A549 (cell line): ENCODE data around the gene CASTOR1. TPM values are rescaled to one million over a fixed set of nuclear protein-coding genes. Genes with fewer than 3 reads are reported as not detected.

Experiments
- ATAC-seq, 2 experiments: fragments of 200-7000 bp in 1 of 2; fragments of >200 bp in 1 of 2; cut with Nextera tagmentation in 1 of 2; cut with Tn5 transposase in 1 of 2; 3 replicates each; pipeline versions ENCODE4 v1.8.0 to v1.9.1; 2018 to 2020; ENCODE audit warnings: mild to moderate bottlenecking in 1 of 2, moderate library complexity in 1 of 2
- CTCF ChIA-PET: fragments of 300-600 bp; sonication (Branson Sonifier 250); formaldehyde crosslinking; extraction: SDS; loops from one replicate; lab custom pipeline; 2021; ENCODE audit warnings: antibody characterized with exemption, inconsistent platforms; lab: Yijun Ruan, JAX
- POLR2A ChIA-PET: fragments of 350-600 bp; formaldehyde crosslinking; extraction: SDS; loops from one replicate; lab custom pipeline; 2021; ENCODE audit warnings: antibody characterized with exemption, inconsistent platforms; lab: Yijun Ruan, JAX
- DNase-seq, 2 experiments: peaks; one replicate each; pipeline versions ENCODE4 v3.0.0 to v3.0.0-alpha.2; 2011 to 2016; ENCODE audit warnings: low read depth in 1 of 2, low spot score in 1 of 2
- FAIRE-seq: peaks from 2 replicates; lab custom pipeline; 2011; peaks lifted over from hg19 to GRCh38; lab: Jason Lieb, UNC
- H3K27ac ChIP-seq, 2 experiments: fragments of >200 bp; sonication (Bioruptor Twin); formaldehyde crosslinking; 3 replicates each; pipeline ENCODE4 v1.5.1; 2016 to 2017
- H3K4me1 ChIP-seq: fragments of >200 bp; sonication (Bioruptor Twin); formaldehyde crosslinking; 3 replicates; pipeline ENCODE4 v1.6.1; 2016
- H3K4me2 ChIP-seq: fragments of >200 bp; sonication (Bioruptor Twin); formaldehyde crosslinking; 3 replicates; pipeline ENCODE4 v1.6.1; 2016
- H3K4me3 ChIP-seq: fragments of >200 bp; sonication (Bioruptor Twin); formaldehyde crosslinking; 3 replicates; pipeline ENCODE4 v1.5.1; 2016
- H3K9me3 ChIP-seq: fragments of >200 bp; sonication (Bioruptor Twin); formaldehyde crosslinking; 3 replicates; pipeline ENCODE4 v1.6.1; 2016
- CBX2 ChIP-seq: fragments of 200-600 bp; sonication (generic); IDR thresholded peaks from 2 replicates; pipeline ENCODE4 v1.6.1; 2016; ENCODE audit warnings: low read depth, mild to moderate bottlenecking, borderline replicate concordance
- CEBPB ChIP-seq, 2 experiments: fragments of >200 bp in 1 of 2; sonication (Bioruptor Twin) in 1 of 2; formaldehyde crosslinking in 1 of 2; IDR thresholded peaks; 2 replicates each; pipeline ENCODE4 v1.6.1; 2012 to 2016
- CHD2 ChIP-seq: fragments of 150-350 bp; IDR thresholded peaks from 2 replicates; pipeline ENCODE4 v1.6.1; 2014; ENCODE audit warnings: low read length; ENCODE audit not compliant: partially characterized antibody
- CHD4 ChIP-seq: fragments of 200-600 bp; sonication (generic); IDR thresholded peaks from 2 replicates; pipeline ENCODE4 v1.6.1; 2016; ENCODE audit warnings: antibody characterized with exemption, mild to moderate bottlenecking, borderline replicate concordance
- EHF ChIP-seq: fragments of 250-450 bp; sonication (Bioruptor Pico); IDR thresholded peaks from 2 replicates; pipeline ENCODE4 v1.5.0; 2020; ENCODE audit warnings: mild to moderate bottlenecking
- EP300 ChIP-seq, 2 experiments: fragments of >200 bp; sonication (Bioruptor Twin); formaldehyde crosslinking; IDR thresholded peaks; 2 replicates in 1 of 2; 3 replicates in 1 of 2; pipeline ENCODE4 v1.6.1; 2016 to 2017
- ESRRA ChIP-seq: fragments of 150-350 bp; IDR thresholded peaks from 2 replicates; pipeline ENCODE4 v1.6.1; 2014; ENCODE audit warnings: mild to moderate bottlenecking, low read length, borderline replicate concordance
- FOSB ChIP-seq: fragments of 250-450 bp; sonication (Bioruptor Pico); IDR thresholded peaks from 2 replicates; pipeline ENCODE4 v1.5.0; 2020; ENCODE audit warnings: mild to moderate bottlenecking, moderate library complexity
- FOSL2 ChIP-seq, 2 experiments: fragments of 450-650 bp in 1 of 2; fragments of >200 bp in 1 of 2; sonication (Bioruptor Twin) in 1 of 2; formaldehyde crosslinking; IDR thresholded peaks; 2 replicates each; pipeline versions ENCODE4 v1.5.0 to v1.6.1; 2016 to 2020; ENCODE audit warnings: mild to moderate bottlenecking in 1 of 2, moderate library complexity in 1 of 2
- FOXS1 ChIP-seq: fragments of 250-450 bp; sonication (Bioruptor Pico); IDR thresholded peaks from 2 replicates; pipeline ENCODE4 v1.5.0; 2020; ENCODE audit warnings: mild to moderate bottlenecking, moderate library complexity
- HDAC2 ChIP-seq: fragments of 200-600 bp; sonication (generic); IDR thresholded peaks from 2 replicates; pipeline ENCODE4 v1.6.1; 2016
- HOXB13 ChIP-seq: fragments of 250-450 bp; sonication (Bioruptor Pico); IDR thresholded peaks from 2 replicates; pipeline ENCODE4 v1.5.0; 2020; ENCODE audit warnings: low read depth, mild to moderate bottlenecking, moderate library complexity
- HOXB5 ChIP-seq: fragments of 250-450 bp; sonication (Bioruptor Pico); IDR thresholded peaks from 2 replicates; pipeline ENCODE4 v1.5.0; 2020; ENCODE audit warnings: mild to moderate bottlenecking, moderate library complexity
- JUN ChIP-seq, 2 experiments: fragments of >200 bp; sonication (Bioruptor Twin); formaldehyde crosslinking; IDR thresholded peaks; 2 replicates in 1 of 2; 3 replicates in 1 of 2; pipeline ENCODE4 v1.6.1; 2016 to 2017
- JUNB ChIP-seq: fragments of >200 bp; sonication (Bioruptor Twin); formaldehyde crosslinking; IDR thresholded peaks from 2 replicates; pipeline ENCODE4 v1.6.1; 2016
- KDM1A ChIP-seq: fragments of 200-600 bp; sonication (generic); IDR thresholded peaks from 2 replicates; pipeline ENCODE4 v1.6.1; 2016; ENCODE audit warnings: low read depth, mild to moderate bottlenecking
- MAZ ChIP-seq: fragments of 150-350 bp; IDR thresholded peaks from 2 replicates; pipeline ENCODE4 v1.6.1; 2014; ENCODE audit warnings: antibody characterized with exemption, low read depth, low read length, borderline replicate concordance
- NFE2L2 ChIP-seq: fragments of 150-350 bp; conservative IDR thresholded peaks from 2 replicates; pipeline ENCODE4 v1.6.1; 2014; ENCODE audit warnings: low read length
- PBX3 ChIP-seq: IDR thresholded peaks from 2 replicates; pipeline ENCODE4 v1.6.1; 2012
- POLR2AphosphoS2 ChIP-seq: conservative IDR thresholded peaks from 2 replicates; pipeline ENCODE4 v1.6.1; 2012; ENCODE audit warnings: low read length, improper control_type of control experiment, inconsistent platforms
- RARB ChIP-seq: fragments of 250-450 bp; sonication (Bioruptor Pico); IDR thresholded peaks from 2 replicates; pipeline ENCODE4 v1.8.0; 2021; ENCODE audit warnings: mild to moderate bottlenecking, moderate library complexity
- RFX5 ChIP-seq: fragments of 450-650 bp; IDR thresholded peaks from 2 replicates; pipeline ENCODE4 v1.7.1; 2014; ENCODE audit warnings: antibody characterized with exemption, mild to moderate bottlenecking, moderate library complexity
- RNF2 ChIP-seq: fragments of 200-600 bp; sonication (generic); IDR thresholded peaks from 2 replicates; pipeline ENCODE4 v1.6.1; 2016; ENCODE audit warnings: low read depth, mild to moderate bottlenecking, antibody characterized with exemption, moderate library complexity, borderline replicate concordance
- TFCP2L1 ChIP-seq: fragments of 250-450 bp; sonication (Bioruptor Pico); IDR thresholded peaks from 2 replicates; pipeline ENCODE4 v1.5.0; 2021; ENCODE audit warnings: mild to moderate bottlenecking
- TP53 ChIP-seq: fragments of 250-450 bp; sonication (Bioruptor Pico); IDR thresholded peaks from 2 replicates; pipeline ENCODE4 v1.5.0; 2021; ENCODE audit warnings: mild to moderate bottlenecking, moderate library complexity
- ZFP36 ChIP-seq: fragments of 450-650 bp; IDR thresholded peaks from 2 replicates; pipeline ENCODE4 v1.6.1; 2014; ENCODE audit warnings: borderline replicate concordance; ENCODE audit not compliant: partially characterized antibody
- ZSCAN20 ChIP-seq: fragments of 250-450 bp; sonication (Bioruptor Pico); IDR thresholded peaks from 2 replicates; pipeline ENCODE4 v1.8.0; 2022; ENCODE audit warnings: mild to moderate bottlenecking, moderate library complexity
- WGBS: methylation state at CpG from one replicate; pipeline ENCODE4 v1.1.6; 2017; ENCODE audit errors: missing lambda C conversion rate; 5-methylcytosine and 5-hydroxymethylcytosine counted together
- polyA plus RNA-seq, 4 experiments: library from polyadenylated mRNA; depleted of rRNA in 3 of 4; stranded (reverse); fragments of >200 nt; fragmentation: RNase III in 1 of 4; extraction: RNeasy Plus Mini Kit Qiagen cat#74134 plus additional on column Dnase treatment in 1 of 4; gene quantifications; 2 replicates in 3 of 4; 3 replicates in 1 of 4; pipeline ENCODE4 v1.2.3, GENCODE V29; 2011 to 2017

Gene CASTOR1
- polyA plus RNA-seq, 2 of the 4 experiments (the other 2 are of a cell fraction), result 4.7 to 12.2 TPM

- no peak for TF ChIP-seq CHD4
- no peak for TF ChIP-seq TFCP2L1 (CRISPR knock-in tag)
- no peak for TF ChIP-seq MAZ
- TF ChIP-seq EP300 (IDR thresholded peaks at IDR 0.05), result no peak
Observed at GRCh38 chr22:30283342-30283741, 6.0 kb downstream of the CASTOR1 start (continued).

- CTCF ChIA-PET, result interaction anchor here (5.5 kb wide), 1 partner anchor 19 kb away, joined by 34 read pairs; no protein-coding TSS in a partner anchor
- H3K4me2 ChIP-seq, result no peak overlapping the region
- no peak for TF ChIP-seq HOXB5 (CRISPR knock-in tag)
- DNase-seq (no peak), FAIRE-seq (no peak), ATAC-seq (no peak)
- WGBS, result 88% methylated on average over 3 of the region's 7 CpGs
- H3K4me3 ChIP-seq, result no peak overlapping the region
- peak overlapping the region in 1 of 2 experiments; percentile 25; a peak in 1 of 6 replicates for H3K27ac ChIP-seq
- no peaks in the 10 kb centered on the region for H3K9me3 ChIP-seq
- POLR2A ChIA-PET, result no interaction called here
- H3K4me1 ChIP-seq, result peaks cover 28% of the 10 kb centered on the region
Observed at GRCh38 chr22:30282616-30283046, 6.7 kb downstream of the CASTOR1 start.

GRCh38 chr22:30280505-30280904 lies 8.8 kb downstream of the CASTOR1 start:
- WGBS, result 81% methylated on average over 8 of the region's 8 CpGs
- Histone ChIP-seq H3K4me3 (no peak overlapping the region), H3K4me2 (no peak overlapping the region), H3K4me1 (peaks cover 11% of the 10 kb centered on the region; the same call in 1 of the 3 replicates), H3K27ac (no peak overlapping the region; a peak in 1 of 6 replicates), H3K9me3 (no peaks in the 10 kb centered on the region)
- ATAC-seq (no peak), DNase-seq (no peak), FAIRE-seq (no peak)
- ChIA-PET POLR2A (no interaction called here), CTCF (interaction anchor here (0.7 to 5.5 kb wide), 7 partner anchors 7 to 192 kb away, joined by 3 to 34 read pairs (median 3); no protein-coding TSS in a partner anchor)
- TF ChIP-seq FOSB (no peak), RNF2 (no peak), HOXB5 (CRISPR knock-in tag) (no peak), KDM1A (no peak), ZSCAN20 (CRISPR knock-in tag) (no peak), RFX5 (no peak), CHD2 (no peak), NFE2L2 (no peak), RARB (no peak), JUN (IDR thresholded peaks at IDR 0.05) (no peak), EHF (CRISPR knock-in tag) (no peak)

- Histone ChIP-seq H3K9me3 (no peaks in the 10 kb centered on the region), H3K4me3 (no peak overlapping the region), H3K27ac (no peak overlapping the region), H3K4me1 (peaks cover 11% of the 10 kb centered on the region; the same call in 1 of the 3 replicates), H3K4me2 (no peak overlapping the region)
- FAIRE-seq (no peak), DNase-seq (no peak), ATAC-seq (no peak)
- ChIA-PET CTCF (interaction anchor here (0.7 to 5.5 kb wide), 8 partner anchors 8 to 192 kb away, joined by 3 to 34 read pairs (median 3); no protein-coding TSS in a partner anchor), POLR2A (no interaction called here)
- WGBS, result 90% methylated on average over 5 of the region's 5 CpGs
- TF ChIP-seq ESRRA (no peak), CBX2 (no peak), JUNB (no peak), ZFP36 (no peak), CHD4 (no peak), PBX3 (no peak), HDAC2 (no peak), CEBPB (IDR thresholded peaks at IDR 0.05) (no peak), JUN (IDR thresholded peaks at IDR 0.05) (no peak), FOXS1 (no peak), HOXB13 (no peak), FOSL2 (IDR thresholded peaks at IDR 0.05) (no peak), FOSL2 (CRISPR knock-in tag; IDR thresholded peaks at IDR 0.05) (no peak), POLR2AphosphoS2 (no peak), TP53 (CRISPR knock-in tag) (no peak), RFX5 (no peak), ZSCAN20 (CRISPR knock-in tag) (no peak)
Observed at GRCh38 chr22:30279932-30280331, 9.4 kb downstream of the CASTOR1 start.
